Measurements from ENCODE around the gene MYO1B. TPM values are rescaled to one million over a fixed set of nuclear protein-coding genes. Genes with fewer than 3 reads are reported as not detected.

MYO1B gene
- total and polyA plus RNA-seq, 8 donors, result 136 to 305 (median 197) TPM

GRCh38 chr2:191240871-191241270 is 4.3 kb upstream of the MYO1B start:
- H3K9me3 ChIP-seq, result no peaks in the 10 kb centered on the region
- DNase-seq (no peak), ATAC-seq (no peak)
- H3K4me1 ChIP-seq, result peaks cover 0 to 11% of the 10 kb centered on the region in 2 donors
- intact Hi-C loops (cut with DNase I), result no loop called here
- no peak overlapping the region for H3K4me3 ChIP-seq
- peaks cover 2 to 20% of the 10 kb centered on the region in 2 donors for H3K27me3 ChIP-seq
- TF ChIP-seq CTCF (IDR thresholded peaks at IDR 0.05), result no peak
- H3K36me3 ChIP-seq, result no peaks in the 10 kb centered on the region
- no peak overlapping the region for H3K27ac ChIP-seq

- no peak for DNase-seq
- ATAC-seq, result no peak
- H3K27ac ChIP-seq, result no peak overlapping the region
- H3K4me1 ChIP-seq, result peaks cover 0 to 11% of the 10 kb centered on the region in 2 donors
- H3K4me3 ChIP-seq, result no peak overlapping the region
- no peaks in the 10 kb centered on the region for H3K9me3 ChIP-seq
- intact Hi-C loops (cut with DNase I), result no loop called here
- TF ChIP-seq CTCF (IDR thresholded peaks at IDR 0.05), result no peak
- no peaks in the 10 kb centered on the region for H3K36me3 ChIP-seq
- H3K27me3 ChIP-seq, result peaks cover 2 to 26% of the 10 kb centered on the region in 2 donors
These were observed 3.8 kb upstream of the MYO1B start for GRCh38 chr2:191241418-191241817.

GRCh38 chr2:191243154-191243553 is 2.0 kb upstream of the MYO1B start:
- H3K27me3 ChIP-seq, result peaks cover 2 to 32% of the 10 kb centered on the region in 2 donors
- no peak for TF ChIP-seq CTCF (IDR thresholded peaks at IDR 0.05)
- H3K36me3 ChIP-seq, result no peaks in the 10 kb centered on the region
- no peak overlapping the region for H3K4me3 ChIP-seq
- ATAC-seq, result no peak
- DNase-seq, result no peak
- no peaks in the 10 kb centered on the region for H3K9me3 ChIP-seq
- peaks cover 11 to 20% of the 10 kb centered on the region in 2 donors for H3K4me1 ChIP-seq
- H3K27ac ChIP-seq, result no peak overlapping the region
- intact Hi-C loops (cut with DNase I), result no loop called here

GRCh38 chr2:191244350-191244749 is 854 bp upstream of the MYO1B start:
- intact Hi-C loops (cut with DNase I), result no loop called here
- DNase-seq (no peak), ATAC-seq (peak; percentile 12)
- no peak for TF ChIP-seq CTCF (IDR thresholded peaks at IDR 0.05)
- H3K36me3 ChIP-seq, result no peaks in the 10 kb centered on the region
- peak overlapping the region in 1 of 2 donors; percentile 37 for H3K27ac ChIP-seq
- H3K4me1 ChIP-seq, result peaks cover 22 to 32% of the 10 kb centered on the region in 2 donors
- peak overlapping the region in 1 of 2 donors; percentile 68 for H3K4me3 ChIP-seq
- H3K9me3 ChIP-seq, result no peaks in the 10 kb centered on the region
- peaks cover 2 to 32% of the 10 kb centered on the region in 2 donors for H3K27me3 ChIP-seq

DNA sequence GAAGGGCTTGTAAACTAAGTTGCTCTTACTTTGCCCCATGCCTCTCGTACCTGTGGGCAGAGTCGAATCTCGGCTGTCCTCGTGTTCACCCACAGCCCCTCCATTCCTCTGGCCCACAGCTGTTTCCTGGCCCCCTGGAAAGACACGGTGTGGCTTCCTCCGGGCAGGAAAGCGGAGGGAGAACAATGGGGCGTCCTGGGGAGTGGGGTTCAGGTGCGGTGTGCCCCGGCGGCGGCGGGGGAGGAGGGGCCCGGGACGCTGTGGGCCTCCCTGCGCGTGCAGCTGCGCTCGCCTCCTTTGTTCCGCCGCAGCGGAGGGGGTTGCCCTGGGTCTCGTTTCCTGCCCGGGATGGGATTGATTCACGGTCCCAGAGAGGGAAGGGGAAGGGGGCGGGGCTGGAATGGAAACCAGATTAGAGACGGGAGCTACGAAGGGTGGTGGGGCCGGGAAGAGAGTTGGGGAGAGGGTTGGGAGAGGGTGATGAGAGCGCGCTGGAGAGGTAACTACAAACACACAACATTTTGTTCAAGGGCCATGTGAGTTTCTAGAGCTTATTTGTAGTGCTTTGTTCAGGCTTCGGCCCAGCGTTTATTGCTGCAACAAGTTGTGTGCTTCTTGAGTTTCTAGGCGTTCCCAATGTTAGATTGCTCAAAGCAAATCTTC is 796 bp downstream of the MYO1B start:
- Histone ChIP-seq H3K4me3 (peak overlapping the region; percentile 68 to 70), H3K9me3 (no peaks in the 10 kb centered on the region), H3K27ac (peak overlapping the region; percentile 90), H3K36me3 (no peaks in the 10 kb centered on the region), H3K27me3 (peaks cover 2 to 32% of the 10 kb centered on the region in 2 donors), H3K4me1 (peaks cover 25 to 45% of the 10 kb centered on the region in 2 donors)
- DNase-seq (peak; percentile 80 to 88 (median 84)), ATAC-seq (peak; percentile 58)
- no peak for TF ChIP-seq CTCF (IDR thresholded peaks at IDR 0.05)
- intact Hi-C loops (cut with DNase I), result no loop called here

Data from left lung (tissue), 10 donors.